DND-41 (cell line): ENCODE results near the gene PLXNC1.

Experiments used
- ATAC-seq: fragments of 200-7000 bp; cut with Tn5 transposase; 3 replicates; pipeline ENCODE4 v1.9.1; 2021; ENCODE audit warnings: low read depth; ENCODE audit not compliant: insufficient read depth
- DNase-seq: peaks from one replicate; pipeline ENCODE4 v3.0.0-alpha.2; 2020
- H2AFZ ChIP-seq: 2 replicates; pipeline ENCODE4 v1.6.0; 2012; ENCODE audit warnings: low read depth, low read length
- H3K27ac ChIP-seq: 2 replicates; pipeline ENCODE4 v1.5.1; 2012; ENCODE audit warnings: low read length, inconsistent platforms
- H3K27me3 ChIP-seq: fragments of 200-600 bp; sonication (generic); 2 replicates; pipeline ENCODE4 v1.6.0; 2012; ENCODE audit warnings: low read length, mild to moderate bottlenecking, inconsistent platforms; ENCODE audit not compliant: insufficient read depth, poor library complexity
- H3K36me3 ChIP-seq: 2 replicates; pipeline ENCODE4 v1.5.1; 2012; ENCODE audit warnings: low read length, inconsistent platforms; ENCODE audit not compliant: insufficient read depth
- H3K4me1 ChIP-seq: 2 replicates; pipeline ENCODE4 v1.5.1; 2012; ENCODE audit warnings: mild to moderate bottlenecking, low read length; ENCODE audit not compliant: insufficient read depth
- H3K4me2 ChIP-seq: 2 replicates; pipeline ENCODE4 v1.6.0; 2012; ENCODE audit warnings: mild to moderate bottlenecking, moderate library complexity, low read length, inconsistent platforms; ENCODE audit not compliant: insufficient read depth
- H3K4me3 ChIP-seq, 2 experiments: fragments of 200-600 bp in 1 of 2; shearing (Covaris generic) in 1 of 2; 2 replicates each; pipeline ENCODE4 v1.5.1; 2012 to 2016; ENCODE audit warnings: inconsistent platforms in 2 of 2, low read length in 2 of 2, mild to moderate bottlenecking in 2 of 2, low read depth in 1 of 2, moderate library complexity in 1 of 2
- H3K79me2 ChIP-seq: 2 replicates; pipeline ENCODE4 v1.6.0; 2012; ENCODE audit warnings: low read length, inconsistent platforms; ENCODE audit not compliant: insufficient read depth
- H3K9ac ChIP-seq: 2 replicates; pipeline ENCODE4 v1.6.0; 2012; ENCODE audit warnings: low read depth, mild to moderate bottlenecking, inconsistent platforms, low read length, moderate library complexity
- H3K9me3 ChIP-seq: 2 replicates; pipeline ENCODE4 v1.5.1; 2012; ENCODE audit warnings: low read length, moderate library complexity, mild to moderate bottlenecking, inconsistent platforms; ENCODE audit not compliant: insufficient read depth, severe bottlenecking
- H4K20me1 ChIP-seq: 2 replicates; pipeline ENCODE4 v1.6.0; 2012; ENCODE audit warnings: low read length; ENCODE audit not compliant: insufficient read depth
- CTCF ChIP-seq: IDR thresholded peaks from 2 replicates; pipeline ENCODE4 v1.5.1; 2012; ENCODE audit warnings: borderline replicate concordance, low read length, moderate library complexity, mild to moderate bottlenecking; ENCODE audit not compliant: poor library complexity, severe bottlenecking; ENCODE audit errors: extremely low read depth
- EZH2 ChIP-seq: IDR thresholded peaks from 3 replicates; pipeline ENCODE4 v1.6.1; 2012; ENCODE audit warnings: borderline replicate concordance, low read depth, mild to moderate bottlenecking, moderate library complexity, low read length, inconsistent platforms; ENCODE audit not compliant: severe bottlenecking

PLXNC1 gene

GRCh38 chr12:94174576-94174975 lies 26.2 kb downstream of the PLXNC1 start:
- Histone ChIP-seq H3K9me3 (peaks cover 3% of the 10 kb centered on the region), H3K79me2 (no peaks in the 10 kb centered on the region), H2AFZ (no peak overlapping the region), H3K27me3 (no peaks in the 10 kb centered on the region), H3K36me3 (no peaks in the 10 kb centered on the region), H3K27ac (no peak overlapping the region; the same call in 1 of the 2 replicates), H3K9ac (no peak overlapping the region), H3K4me1 (peaks cover 31% of the 10 kb centered on the region), H3K4me2 (no peak overlapping the region), H4K20me1 (no peaks in the 10 kb centered on the region), H3K4me3 (no peak overlapping the region)
- peak; percentile 64 for ATAC-seq
- peak; percentile 72 for DNase-seq
- no peak for TF ChIP-seq CTCF
- TF ChIP-seq EZH2 = no peak

GRCh38 chr12:94175763-94176668 lies 27.6 kb downstream of the PLXNC1 start:
- DNase-seq = no peak
- Histone ChIP-seq H4K20me1 (no peaks in the 10 kb centered on the region), H2AFZ (no peak overlapping the region), H3K27ac (no peak overlapping the region), H3K9ac (no peak overlapping the region), H3K79me2 (no peaks in the 10 kb centered on the region), H3K4me3 (no peak overlapping the region), H3K4me1 (peaks cover 28% of the 10 kb centered on the region), H3K27me3 (no peaks in the 10 kb centered on the region), H3K9me3 (peaks cover 3% of the 10 kb centered on the region), H3K36me3 (no peaks in the 10 kb centered on the region), H3K4me2 (no peak overlapping the region)
- no peak for ATAC-seq
- no peak for TF ChIP-seq CTCF
- TF ChIP-seq EZH2 = no peak

- no peak for TF ChIP-seq EZH2
- no peak for TF ChIP-seq CTCF
- Histone ChIP-seq H3K4me1 (peaks cover 23% of the 10 kb centered on the region), H3K9ac (no peak overlapping the region), H4K20me1 (no peaks in the 10 kb centered on the region), H3K27me3 (no peaks in the 10 kb centered on the region), H3K79me2 (no peaks in the 10 kb centered on the region), H3K9me3 (peaks cover 3% of the 10 kb centered on the region), H2AFZ (no peak overlapping the region), H3K27ac (no peak overlapping the region), H3K4me3 (no peak overlapping the region), H3K36me3 (no peaks in the 10 kb centered on the region), H3K4me2 (no peak overlapping the region)
- no peak for ATAC-seq
- no peak for DNase-seq
Measured at GRCh38 chr12:94178054-94178453, 29.7 kb downstream of the PLXNC1 start.
